HG03135 (cell line): Measurements from ENCODE around the gene QSOX2.

Experiments used
- ATAC-seq: cut with Tn5 transposase; IDR thresholded peaks from one replicate; pipeline ENCODE4 v1.9.1; 2021; ENCODE audit warnings: mild to moderate bottlenecking, moderate library complexity; ENCODE audit not compliant: unreplicated experiment

Gene QSOX2

DNA sequence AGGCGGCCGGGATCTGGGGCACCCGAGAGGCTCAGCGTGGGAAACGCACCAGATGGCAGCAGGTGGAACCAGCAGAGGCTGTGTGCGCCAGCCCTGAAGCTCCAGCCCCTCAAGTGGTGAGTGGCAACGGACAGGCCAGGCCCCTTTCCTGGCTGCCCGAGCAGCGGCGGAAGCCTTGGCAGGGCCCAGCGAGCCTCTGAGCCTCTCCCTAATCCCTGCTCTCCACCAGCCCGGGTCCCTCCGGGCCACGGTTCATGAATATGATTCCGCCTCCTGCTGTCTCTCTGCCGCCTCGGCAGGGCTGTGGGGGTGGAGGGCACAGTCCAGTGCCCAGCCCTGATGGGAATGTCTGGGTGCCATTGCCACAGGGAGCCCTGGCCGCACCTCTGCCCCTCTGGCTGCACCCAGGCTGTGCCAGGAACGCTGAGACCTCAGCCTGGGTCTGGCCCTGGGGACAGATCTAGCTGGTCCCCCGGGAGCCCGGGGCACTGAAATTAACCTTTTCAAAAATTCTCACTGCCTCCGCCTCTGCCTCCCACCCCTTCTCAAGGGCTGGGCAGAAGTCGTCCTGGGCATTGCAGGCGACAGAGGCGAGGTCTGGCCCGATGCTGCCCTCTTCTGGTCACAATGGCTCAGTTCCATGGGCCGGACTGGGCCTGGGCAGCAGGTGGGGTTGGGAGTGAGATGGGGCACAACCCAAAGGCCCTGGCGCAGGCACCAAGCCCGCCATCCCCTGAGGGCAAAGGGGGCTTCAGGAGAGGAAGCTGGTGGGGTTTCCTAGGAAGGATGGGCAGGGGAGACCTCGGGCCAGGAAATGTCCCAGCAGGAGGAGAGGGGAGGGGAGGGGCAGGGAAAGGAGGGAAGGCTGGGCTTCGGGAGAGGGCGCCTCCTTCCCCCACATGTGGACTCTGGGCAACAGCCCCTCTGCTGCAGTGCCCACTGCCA, 38.0 kb upstream of the QSOX2 start:
- ATAC-seq, result no peak

DNA sequence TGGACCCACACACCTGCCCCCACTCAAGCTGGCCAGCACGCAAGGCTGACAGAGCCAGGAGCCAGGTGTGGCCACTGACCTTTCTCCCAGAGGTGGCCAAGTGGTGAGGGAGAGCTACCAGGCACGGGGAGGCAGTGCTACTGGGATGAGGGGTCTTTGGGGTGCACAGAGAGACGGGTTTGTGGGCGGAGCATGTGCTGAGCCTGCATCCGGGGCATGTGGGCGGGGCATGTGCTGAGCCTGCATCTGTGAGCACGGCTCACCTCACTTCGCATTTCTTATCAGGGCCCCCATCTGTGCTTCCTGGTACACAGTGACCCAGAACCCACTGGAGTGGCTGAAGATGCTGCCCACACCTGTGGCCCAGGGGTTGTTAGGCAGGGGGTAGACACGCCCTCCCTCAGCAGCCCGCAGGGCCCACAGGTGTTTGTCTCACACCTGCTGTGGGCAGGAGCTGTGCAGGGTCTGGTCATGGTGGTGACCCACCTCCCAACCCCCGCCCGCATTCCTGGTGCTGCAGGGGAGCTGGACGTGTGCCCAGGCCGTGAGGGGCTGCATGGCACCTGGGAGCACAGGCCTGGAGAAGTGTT, 36.8 kb upstream of the QSOX2 start:
- ATAC-seq, result no peak

DNA sequence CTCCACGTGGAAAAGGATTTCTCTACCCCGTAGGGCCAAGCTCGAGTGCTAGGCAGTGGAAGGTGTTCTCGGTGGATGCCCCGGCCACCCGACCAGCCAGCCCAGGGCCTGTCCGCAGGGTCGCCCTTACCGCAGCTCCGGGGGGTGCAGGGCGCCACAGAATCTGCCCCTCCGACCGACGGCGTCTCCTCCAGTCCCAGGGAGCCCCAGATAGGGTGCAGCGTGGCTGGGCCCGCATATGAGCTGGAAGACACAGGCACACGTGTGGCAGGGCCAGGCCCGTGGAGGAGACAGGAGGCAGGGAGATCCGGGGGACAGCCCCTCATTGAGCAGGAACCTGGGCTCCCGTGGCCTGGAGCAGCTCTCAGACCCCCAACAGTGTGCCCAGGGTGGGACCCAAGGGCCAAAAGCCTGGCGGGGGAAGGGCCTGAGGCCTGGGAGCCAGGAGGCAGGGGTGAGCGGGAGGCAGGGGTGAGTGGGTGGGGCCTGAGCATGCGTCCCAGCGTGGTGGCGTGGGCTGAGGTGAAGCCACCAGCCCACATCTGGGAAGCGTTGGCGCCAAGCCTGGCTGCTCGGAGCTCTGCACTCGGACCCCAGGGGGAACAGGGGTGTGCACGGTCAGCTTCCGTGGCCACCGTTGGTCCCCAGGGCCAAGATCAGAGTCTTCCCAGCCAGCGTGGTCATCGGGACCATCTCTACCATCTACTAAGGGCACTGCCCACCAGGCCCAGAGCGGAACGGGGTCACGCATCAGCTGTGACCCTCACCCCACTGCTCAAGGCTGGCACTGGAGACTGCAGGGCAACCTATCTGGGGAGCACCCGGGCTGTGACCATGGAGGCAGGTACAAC, 36.0 kb upstream of the QSOX2 start:
- ATAC-seq, result no peak

DNA sequence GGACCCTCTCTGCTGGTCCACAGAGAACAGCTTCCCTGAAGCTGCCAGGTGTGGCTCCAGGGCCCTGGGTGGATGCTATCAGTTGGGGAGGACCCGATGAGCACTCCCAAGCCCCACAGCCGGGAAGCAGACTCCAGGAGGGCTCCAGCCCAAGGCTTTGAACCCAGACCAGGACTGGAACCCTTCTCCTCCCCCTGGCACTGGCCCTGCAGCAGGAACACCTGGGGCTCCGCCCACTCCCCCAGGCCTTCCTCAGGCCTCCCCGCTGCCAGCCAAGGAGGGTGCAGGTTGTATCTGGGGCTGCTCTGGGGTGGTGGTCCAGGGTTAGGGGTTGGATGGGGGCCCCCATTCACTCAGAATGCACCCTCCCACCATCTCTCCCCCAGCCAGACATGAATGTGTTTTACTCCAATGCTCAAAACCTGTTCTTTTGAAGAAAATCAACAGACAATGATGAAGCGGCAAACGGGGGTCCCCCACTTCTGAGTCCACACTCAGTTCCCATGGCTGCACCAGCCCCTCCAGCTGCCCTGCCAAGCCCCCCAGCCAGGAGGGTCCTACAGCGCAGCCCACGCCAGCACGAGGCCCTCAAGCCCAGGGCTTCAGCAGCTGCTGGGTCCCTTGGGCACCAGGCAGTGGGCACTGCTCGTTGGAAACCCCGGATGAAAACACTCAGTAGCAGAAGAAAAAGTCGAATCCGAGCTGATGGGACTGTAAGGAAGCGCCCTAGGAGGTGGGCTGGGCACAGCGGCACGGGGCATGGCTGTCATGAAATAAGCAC, 35.1 kb upstream of the QSOX2 start:
- no peak for ATAC-seq

DNA sequence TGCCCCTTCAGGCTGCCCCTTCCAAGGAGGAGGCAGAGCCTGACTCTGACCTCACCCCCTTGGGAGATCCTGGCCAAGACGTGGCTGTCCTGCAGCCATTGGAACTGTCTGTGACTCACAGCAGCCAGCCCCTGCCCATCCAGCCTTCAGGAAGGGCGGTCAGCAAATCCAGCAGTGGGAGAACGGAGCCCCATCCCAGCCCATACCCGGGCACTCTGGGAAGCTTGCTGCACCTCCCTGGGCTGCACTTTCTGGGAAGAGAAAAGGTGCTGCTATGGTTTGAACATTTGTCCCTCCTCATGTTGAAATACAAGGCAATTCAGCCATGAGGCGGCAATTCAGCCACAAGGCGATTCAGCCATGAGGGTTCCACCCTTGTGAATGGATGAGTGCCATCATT, 33.9 kb upstream of the QSOX2 start:
- no peak for ATAC-seq

DNA sequence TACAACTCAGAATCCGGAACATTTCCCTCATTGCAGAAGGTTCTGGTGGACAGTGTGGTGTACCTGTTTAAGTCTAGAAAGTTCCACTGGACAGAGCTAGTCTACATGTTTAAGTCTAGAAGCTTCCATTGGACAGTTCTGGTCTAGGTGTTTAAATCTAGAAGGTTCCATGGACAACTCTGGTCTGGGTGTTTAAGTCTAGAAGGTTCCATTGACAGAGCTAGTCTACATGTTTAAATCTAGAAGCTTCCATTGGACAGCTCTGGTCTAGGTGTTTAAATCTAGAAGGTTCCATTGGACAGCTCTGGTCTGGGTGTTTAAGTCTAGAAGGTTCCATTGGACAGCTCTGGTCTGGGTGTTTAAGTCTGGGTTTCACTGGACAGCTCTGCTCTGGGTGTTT, 33.3 kb upstream of the QSOX2 start:
- no peak for ATAC-seq

DNA sequence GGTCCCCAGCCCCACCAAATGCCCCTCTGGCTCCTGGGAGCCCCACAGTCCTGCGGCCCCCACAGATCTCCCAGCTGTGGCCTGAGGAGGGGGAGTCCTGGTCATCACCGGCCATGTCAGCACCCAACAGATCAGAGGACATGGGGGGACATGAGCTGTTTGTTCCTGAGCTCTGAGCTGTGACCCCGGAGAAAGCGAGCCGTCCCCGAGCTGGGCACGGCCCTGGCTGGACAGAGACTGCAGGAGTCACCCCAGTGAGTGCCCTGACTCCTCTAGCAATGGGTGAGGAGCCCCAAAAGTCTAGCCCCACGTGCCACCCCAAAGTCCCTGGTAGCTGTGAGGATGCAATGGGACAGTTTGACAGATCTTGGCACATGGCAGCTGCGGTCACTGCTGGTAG, 32.6 kb upstream of the QSOX2 start:
- ATAC-seq, result no peak

DNA sequence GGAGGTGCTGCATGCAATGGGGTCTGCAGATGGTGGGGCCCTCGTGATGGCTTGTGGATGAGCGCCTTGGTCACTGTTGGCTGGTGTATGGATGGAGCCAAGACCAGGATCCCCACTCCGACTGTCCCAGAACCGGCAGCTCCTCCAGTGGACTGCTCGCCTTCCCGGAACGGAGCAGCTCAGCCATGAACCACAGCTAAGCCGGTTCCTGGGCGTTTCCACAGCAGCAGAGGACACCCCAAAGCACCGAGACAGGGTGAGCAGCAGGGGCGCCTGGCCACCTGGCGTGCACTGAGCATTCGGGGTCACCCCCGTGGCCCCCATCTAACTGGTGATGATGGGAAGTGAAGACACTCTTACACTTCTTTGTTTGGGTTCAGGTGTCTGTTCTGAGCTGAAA, 32.1 kb upstream of the QSOX2 start:
- no peak for ATAC-seq

DNA sequence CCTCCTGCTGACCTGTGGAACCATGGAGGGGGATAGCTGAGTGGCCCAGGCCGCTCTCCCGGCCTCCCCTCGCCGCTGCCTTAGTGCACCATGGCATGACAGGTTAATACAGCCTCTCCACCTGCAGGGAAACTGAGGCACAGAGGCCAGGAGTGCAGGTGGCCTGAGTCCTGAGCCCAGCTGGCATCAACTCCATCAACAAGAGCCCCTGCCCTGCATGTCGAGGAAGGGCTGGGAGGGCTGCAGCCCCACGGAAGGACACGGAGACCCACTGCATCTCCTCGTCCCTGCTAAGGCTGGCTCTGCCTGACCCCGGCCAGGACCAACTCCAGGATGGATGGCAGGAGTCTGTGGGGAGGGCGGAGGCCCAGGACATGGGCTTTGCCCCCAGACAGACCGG, 31.1 kb upstream of the QSOX2 start:
- no peak for ATAC-seq

DNA sequence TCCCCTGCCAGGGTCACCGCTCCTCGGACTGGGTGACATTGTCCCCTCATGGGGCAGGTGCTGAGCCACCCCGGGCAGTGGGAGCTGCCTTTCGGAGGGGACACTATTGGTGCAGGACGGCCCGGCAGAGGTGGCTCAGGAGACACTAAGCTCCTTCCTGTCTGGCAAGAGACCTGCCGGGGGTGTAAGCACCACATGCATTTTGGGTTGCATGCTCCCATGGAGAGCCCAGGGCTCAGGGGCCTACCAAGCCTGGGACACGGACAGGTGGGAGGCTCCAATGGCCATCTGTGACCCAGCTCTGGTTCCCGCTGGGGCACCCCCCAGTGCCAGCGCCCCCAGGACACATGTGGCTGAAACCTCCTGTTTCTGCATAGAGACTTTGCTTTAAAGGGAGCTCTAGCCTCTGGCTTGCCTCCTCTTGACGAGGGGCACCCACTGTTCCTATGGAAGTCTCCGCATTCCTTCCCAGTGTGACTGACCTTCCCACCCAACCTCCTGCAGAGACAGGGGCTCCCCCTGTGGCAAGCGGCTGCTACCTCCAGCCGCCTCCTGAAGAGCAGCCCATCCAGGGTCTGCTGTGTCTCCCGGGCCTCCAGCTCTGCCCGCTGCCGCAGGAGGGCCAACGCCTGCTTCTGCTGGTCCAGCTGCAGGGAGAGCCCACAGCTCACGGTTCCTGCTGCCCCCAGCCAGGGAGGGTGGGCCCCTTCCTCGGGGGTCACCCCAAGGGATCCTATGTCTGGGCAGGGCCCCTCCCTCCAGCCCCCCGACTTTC, 30.2 kb upstream of the QSOX2 start:
- no peak for ATAC-seq

DNA sequence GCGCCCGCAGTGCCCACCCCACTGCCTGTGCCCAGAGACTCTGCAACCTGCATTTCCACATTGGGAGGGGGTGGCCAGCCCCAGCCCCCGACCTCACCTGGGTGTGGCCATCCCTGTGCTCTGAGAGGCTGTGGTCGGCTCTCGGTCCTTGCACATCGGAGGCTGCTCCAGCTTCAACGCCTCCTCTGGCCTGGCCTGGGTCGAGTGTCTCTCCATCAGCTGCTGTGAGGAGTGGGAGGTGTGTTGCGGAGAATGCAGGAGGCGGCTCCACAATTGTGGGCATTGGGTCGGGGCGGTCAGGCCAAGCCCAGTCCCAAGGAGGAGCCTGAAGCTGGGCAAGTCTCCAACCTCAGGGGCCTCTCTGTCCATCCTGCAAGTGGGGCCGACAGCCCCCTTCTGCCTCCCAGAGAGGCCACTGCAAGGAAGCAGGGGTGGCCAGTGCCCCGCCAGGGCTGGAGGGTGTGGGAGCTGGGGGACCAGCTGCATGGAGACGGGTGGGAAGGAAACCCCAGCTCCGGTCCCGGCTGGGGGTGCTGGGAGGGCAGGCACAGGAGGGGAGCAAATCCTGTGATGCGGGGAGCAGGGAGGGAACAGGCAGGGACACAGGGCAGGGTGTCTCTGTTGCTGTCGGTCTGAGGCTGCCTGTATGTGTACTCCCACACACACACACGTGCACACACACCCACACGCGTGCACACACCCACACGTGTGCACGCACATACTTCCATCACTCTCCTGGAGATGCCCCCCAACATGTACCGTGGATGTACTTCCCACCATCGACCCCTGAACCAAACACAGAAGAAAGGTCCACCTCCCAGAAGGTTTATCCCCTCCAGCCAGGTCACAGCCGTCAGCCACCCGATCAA, 29.4 kb upstream of the QSOX2 start:
- ATAC-seq, result no peak

DNA sequence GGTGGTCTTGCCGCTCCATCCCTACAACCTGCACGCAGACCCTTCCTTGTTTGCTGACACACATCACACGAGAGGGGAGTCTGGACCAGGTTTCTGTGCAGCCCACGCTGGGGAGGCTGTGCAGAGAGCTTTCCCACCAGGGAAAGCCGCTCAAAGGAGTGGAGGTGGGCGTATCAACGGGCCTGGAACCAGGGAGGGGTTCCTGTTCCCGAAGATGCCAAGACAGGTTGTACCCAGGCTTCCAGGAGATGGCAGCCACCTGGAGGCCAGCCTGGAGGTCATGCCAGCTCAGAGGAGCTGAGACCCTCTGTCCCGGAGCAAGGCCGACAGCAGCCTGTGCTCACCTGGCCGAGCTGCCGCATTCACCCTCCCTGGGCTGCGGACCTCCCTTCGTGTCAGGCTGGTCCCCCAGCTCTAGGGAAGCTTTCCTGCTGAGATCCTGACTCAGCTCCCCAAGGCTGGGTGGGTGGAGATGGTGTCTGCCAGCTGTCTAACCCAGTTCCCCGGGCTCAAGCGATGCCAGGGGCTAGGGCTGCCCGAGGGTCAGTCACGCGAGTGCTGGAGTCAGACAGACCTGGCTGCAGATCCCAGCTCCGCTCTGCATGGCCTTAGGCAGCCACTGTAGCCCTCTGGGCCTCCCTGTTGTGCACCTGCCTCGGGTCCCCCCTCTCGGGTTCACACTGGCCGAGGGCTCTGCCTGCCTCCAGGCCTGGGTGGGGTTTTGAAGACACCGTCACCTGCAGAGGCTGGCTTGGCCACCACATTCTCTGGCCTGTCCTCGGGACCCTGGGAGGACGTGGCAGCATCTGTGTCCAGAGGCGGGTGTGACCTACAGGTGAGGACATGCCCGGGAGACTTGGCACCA, 28.5 kb upstream of the QSOX2 start:
- no peak for ATAC-seq

DNA sequence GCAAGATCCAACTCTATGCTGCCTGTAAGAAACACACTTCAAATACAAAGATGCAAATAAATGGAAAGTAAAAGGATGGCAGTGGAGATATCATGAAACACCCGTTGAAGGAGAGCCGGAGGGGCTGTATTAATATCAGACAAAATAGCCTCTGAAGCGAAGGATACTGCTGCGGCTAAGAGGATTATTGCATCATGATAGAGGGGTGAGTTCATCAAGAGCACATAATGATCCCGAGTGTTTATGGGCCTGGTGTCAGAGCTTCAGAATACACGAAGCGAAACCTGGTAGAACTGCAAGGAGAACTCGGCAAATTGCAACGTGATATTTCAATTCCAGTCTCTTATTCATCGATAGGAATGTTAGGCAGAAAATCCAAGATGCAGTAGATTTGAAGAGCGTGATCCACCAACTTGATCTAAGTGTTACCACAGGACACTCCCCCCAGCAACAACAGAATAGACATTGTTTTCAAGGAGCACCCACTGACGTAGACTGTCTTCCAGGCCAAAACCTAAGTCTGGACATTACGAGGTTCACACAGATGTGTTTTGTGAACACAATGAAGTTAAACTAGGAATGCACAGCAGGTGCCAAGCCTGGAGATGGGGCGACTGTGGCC, 27.7 kb upstream of the QSOX2 start:
- ATAC-seq, result no peak

DNA sequence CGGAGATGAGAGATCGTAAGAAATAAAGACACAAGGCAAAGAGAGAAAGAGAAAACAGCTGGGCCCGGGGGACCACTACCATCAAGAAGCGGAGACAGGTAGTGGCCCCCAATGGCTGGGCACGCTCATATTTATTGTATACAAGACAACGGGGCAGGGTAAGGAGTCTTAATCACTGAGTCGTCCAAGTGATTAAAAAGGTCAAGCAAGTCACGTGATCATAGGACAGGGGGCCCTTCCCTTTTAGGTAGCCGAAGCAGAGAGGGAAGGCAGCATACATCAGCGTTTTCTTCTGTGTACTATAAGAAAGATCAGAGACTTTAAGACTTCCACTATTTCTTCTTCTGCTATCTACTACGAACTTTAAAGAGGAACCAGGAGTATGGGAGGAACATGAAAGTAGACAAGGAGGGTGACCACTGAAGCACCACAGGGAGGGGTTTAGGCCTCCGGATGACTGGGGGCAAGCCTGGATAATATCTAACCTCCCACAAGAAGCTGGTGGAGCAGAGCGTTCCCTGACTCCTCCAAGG, 24.6 kb upstream of the QSOX2 start:
- ATAC-seq, result no peak

DNA sequence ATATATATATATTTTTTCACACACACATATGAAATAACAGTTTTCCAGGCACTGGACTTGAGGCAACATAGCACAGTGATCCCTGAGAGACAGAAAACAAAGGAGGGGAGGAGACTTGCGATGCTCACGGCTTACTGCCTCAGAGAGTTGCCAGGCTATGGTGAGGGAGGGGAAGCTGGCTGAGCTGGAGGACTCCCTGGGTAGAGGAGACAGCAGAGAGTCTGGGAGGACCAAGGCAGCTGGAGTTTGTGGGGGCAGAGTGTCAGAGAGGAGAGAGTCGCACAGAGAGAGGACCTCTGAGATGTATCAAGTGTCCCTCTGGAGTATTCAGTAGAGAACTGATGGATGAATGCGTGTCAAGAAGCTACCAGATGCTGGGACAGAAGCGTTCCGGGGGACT, 23.1 kb upstream of the QSOX2 start:
- ATAC-seq, result no peak

DNA sequence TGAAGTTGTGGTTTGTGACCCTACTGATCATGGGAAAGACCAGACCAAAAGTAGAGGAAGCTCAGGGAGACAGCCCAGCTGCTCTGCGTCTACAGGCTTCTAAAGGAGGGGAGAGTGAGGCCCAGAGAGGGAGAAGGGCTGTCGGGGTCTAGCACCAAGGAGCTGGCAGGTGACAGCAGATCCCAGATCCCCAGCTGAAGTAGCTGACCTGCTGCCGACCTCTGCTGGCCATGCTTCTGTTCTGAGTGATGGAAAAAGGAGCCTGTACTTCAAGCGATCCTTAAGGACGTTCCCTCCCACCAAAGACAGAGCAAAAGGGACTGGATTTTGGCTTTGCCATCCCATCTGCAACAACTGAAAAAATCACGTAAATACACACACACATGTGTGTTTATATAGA, 22.7 kb upstream of the QSOX2 start:
- ATAC-seq, result no peak

DNA sequence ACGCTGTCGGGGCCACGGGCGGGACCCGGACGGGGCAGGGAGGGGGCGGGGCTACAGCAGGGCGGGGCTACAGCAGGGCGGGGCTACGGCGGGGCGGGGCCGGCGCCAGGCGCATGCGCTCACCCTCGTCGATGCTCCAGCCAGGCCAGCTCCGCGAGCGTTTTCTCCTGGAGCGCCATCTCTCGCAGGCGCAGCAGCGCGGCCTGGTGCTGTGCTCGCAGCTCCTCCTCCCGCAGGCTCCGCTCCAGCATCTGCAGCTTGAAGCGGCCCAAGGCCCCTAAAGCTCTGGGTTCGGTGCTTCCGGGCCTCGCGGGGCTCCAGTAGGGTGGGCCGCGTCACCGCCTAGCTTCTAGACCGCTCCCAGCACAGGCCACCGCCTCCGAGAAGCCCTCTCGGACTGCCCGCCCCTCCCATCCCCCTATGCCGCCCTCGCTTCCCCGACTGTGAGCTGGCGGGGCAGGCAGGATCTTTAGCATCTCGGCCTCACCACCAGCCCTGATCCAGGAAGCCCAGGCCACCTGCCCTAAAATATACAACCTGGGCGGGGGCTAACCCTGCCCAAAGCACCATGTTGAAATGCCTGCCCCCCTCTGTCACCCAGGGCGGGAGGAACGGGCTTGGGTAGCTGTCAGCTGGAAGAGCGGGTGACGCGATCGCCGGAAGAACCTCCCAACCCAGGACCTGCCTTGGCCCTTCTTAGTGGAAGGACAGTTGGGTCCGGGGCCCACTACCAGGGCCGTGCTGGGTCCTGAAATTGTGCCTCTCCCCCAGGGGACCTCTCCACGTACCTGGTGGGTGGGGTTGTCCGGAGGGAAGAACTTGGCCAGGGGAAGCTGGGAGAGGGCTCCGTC, 21.9 kb upstream of the QSOX2 start:
- ATAC-seq, result peak; percentile 81
